ENCODE measurements around the gene CAPZB. TPM values are rescaled to one million over a fixed set of nuclear protein-coding genes. Genes with fewer than 3 reads are reported as not detected.
A peak's percentile ranks its signal among the peaks of the same experiment; 100 is the strongest.
"Not testable (repeated sequence)": the region's sequence is repeated elsewhere in the genome, so short reads cannot be mapped to it uniquely, and the experiment has no call there.

CAPZB gene
- total RNA-seq, 1 donor from 2014 or later, result 267 TPM

GRCh38 chr1:19304081-19304480 is 181.3 kb downstream of the CAPZB start:
- DNase-seq (ENCODE audit: missing footprints); ATAC-seq; intact Hi-C loops (cut with DNase I): not testable (repeated sequence)

GRCh38 chr1:19300211-19300610 is 185.1 kb downstream of the CAPZB start:
- no peak for ATAC-seq
- intact Hi-C loops (cut with DNase I), result no loop called here
- DNase-seq (ENCODE audit: missing footprints), result no peak

DNA sequence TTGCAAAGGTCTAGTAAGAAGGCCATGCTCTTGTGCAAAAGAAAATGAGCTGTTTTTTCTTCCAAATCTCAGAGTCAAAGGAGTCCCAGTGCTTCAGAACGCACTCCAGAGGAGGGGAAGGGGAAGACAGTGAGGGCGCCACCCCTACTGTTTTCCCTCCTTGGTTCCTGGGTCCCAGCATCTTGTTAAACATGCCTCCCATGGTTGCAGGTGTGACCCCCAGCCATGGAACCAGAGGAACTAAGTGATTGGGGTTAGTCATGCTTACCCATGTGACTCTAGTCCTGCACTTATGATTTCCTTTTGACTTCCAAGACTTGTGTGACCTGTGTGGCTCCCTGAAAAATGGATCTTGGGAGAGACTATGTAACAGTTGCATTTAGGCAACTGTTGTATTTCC is 190.7 kb downstream of the CAPZB start:
- DNase-seq (ENCODE audit: missing footprints) (no peak), ATAC-seq (no peak)
- intact Hi-C loops (cut with DNase I), result no loop called here

DNA sequence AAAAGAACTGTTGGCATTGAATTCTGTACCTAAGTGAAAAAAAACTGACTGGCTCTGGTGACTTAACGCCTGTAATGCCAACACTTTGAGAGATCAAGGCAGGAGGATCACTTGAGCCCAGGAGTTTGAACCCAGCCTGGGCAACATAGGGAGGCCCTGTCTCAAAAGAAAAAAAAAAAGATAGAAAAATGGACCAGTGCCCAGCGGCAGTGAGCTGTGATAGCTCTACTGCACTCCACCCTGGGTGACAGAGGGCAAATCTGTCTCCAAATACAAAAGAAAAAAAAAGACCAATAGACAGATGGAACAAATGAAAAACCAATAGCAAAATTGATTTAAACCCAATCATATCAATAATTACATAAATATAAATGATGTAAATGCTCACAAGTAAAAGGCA is 196.1 kb downstream of the CAPZB start:
- peak; percentile 34 for ATAC-seq
- DNase-seq (ENCODE audit: missing footprints), result no peak
- intact Hi-C loops (cut with DNase I), result no loop called here

Other genes starting within 250 kb of the CAPZB start
- 30.5 TPM for gene EMC1, start 234.0 kb downstream of the CAPZB start, total RNA-seq
- gene MRTO4, start 233.7 kb downstream of the CAPZB start, total RNA-seq, result 12.1 TPM
- gene AKR7A3, start 196.8 kb downstream of the CAPZB start, total RNA-seq, result not detected
- 45.2 TPM for gene AKR7A2, start 173.4 kb downstream of the CAPZB start, total RNA-seq
- 7.0 TPM for gene SLC66A1, start 173.2 kb downstream of the CAPZB start, total RNA-seq
- gene NBL1, start 158.8 kb upstream of the CAPZB start, total RNA-seq, result 55.0 TPM
- gene HTR6, start 179.3 kb upstream of the CAPZB start, total RNA-seq, result not detected

Measured in Right ventricle myocardium inferior (tissue), 1 donor.